GM12872 (cell line): ENCODE results near the gene COG7.

Source experiments
- TF ChIP-seq, protein P1 (sequence below): IDR thresholded peaks from 3 replicates; pipeline ENCODE4 v1.5.1; 2011; ENCODE audit warnings: low read depth, mild to moderate bottlenecking, low read length, moderate library complexity; ENCODE audit not compliant: insufficient read depth

The COG7 gene

GRCh38 chr16:23388786-23389185, 64.2 kb downstream of the COG7 start:
- TF ChIP-seq, protein P1, sequence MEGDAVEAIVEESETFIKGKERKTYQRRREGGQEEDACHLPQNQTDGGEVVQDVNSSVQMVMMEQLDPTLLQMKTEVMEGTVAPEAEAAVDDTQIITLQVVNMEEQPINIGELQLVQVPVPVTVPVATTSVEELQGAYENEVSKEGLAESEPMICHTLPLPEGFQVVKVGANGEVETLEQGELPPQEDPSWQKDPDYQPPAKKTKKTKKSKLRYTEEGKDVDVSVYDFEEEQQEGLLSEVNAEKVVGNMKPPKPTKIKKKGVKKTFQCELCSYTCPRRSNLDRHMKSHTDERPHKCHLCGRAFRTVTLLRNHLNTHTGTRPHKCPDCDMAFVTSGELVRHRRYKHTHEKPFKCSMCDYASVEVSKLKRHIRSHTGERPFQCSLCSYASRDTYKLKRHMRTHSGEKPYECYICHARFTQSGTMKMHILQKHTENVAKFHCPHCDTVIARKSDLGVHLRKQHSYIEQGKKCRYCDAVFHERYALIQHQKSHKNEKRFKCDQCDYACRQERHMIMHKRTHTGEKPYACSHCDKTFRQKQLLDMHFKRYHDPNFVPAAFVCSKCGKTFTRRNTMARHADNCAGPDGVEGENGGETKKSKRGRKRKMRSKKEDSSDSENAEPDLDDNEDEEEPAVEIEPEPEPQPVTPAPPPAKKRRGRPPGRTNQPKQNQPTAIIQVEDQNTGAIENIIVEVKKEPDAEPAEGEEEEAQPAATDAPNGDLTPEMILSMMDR = no peak

GRCh38 chr16:23387666-23388065, 65.3 kb downstream of the COG7 start:
- TF ChIP-seq, protein P1 = no peak

- TF ChIP-seq, protein P1 = no peak
These were observed 67.5 kb downstream of the COG7 start for GRCh38 chr16:23385441-23385840.

GRCh38 chr16:23384878-23385277, 68.1 kb downstream of the COG7 start:
- TF ChIP-seq, protein P1 = no peak

DNA sequence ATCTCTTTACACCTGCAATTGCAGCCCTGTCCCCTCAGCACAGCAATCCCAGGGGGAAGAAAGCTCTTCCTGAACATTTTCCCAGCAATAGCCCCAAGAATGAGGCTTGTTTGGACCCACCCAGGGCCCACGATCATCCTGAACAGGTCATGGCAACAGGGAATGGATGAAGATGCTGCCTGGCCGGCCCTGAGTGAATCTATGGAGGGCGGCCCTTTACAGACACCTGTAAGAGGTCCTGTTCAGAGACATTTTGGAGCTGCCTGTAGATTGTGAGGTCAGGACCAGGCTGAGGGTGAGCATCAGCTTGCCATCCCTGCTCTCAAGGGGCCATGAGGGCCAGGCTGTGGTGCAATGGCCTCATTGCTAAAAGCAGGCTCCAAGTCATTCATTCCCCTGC, 69.1 kb downstream of the COG7 start:
- TF ChIP-seq, protein P1 = no peak

DNA sequence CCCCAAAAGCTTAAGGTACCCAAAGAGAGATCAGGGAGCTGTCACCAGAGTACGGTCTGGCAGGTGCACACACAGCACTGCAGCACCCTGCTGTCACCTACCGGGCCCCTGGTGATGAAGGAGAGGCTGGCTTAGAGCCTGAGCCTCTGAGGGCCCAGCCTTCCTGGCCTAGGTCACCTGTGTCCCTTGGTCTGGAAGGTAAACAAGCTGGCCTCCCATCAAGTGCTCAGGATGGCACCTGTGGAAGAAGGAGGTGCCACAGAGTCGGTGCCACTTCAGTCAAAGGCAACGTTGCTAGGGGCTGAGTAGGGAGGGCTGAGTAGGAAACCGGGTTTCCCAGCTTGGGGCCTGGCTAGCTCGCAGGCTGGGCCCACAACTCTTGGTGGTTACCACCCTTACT, 70.7 kb downstream of the COG7 start:
- TF ChIP-seq, protein P1 = no peak

- TF ChIP-seq, protein P1 = no peak
These were observed 72.5 kb downstream of the COG7 start for GRCh38 chr16:23380501-23380951.

DNA sequence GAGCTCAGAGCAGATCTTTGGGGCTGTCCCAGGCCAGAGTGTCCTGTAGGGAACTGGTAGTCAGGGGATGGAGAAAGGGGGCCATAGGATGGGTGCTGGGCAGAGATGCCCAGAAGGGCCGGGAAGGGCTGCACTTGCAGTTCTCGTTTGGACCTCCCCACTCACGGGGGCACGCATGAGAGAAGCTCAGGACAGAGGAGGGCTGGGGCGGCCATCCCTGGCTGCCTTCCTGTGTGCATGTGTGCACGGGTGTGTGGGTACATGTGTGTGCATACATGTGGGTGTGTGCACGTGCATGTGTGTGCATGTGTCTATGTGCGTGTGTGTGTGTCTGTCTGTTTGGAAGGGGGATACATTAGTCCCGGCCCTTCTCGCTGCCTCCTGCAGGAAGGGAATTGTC, 73.3 kb downstream of the COG7 start:
- TF ChIP-seq, protein P1 = no peak
